Activated T-cell treated with anti-CD3 and anti-CD28 coated beads, Interleukin-2, amount 50 U/mL, for 72 hours (primary cell): ENCODE data around the gene ZNF700. TPM values are rescaled to one million over a fixed set of nuclear protein-coding genes. Genes with fewer than 3 reads are reported as not detected.
"Not testable (repeated sequence)": the region's sequence is repeated elsewhere in the genome, so short reads cannot be mapped to it uniquely, and the experiment has no call there.

Experiments
- ATAC-seq, 2 donors: fragments of 150-1000 bp; cut with Tn5 transposase; replicated peaks in 1 of 2; 2 replicates each; pipeline ENCODE4 v1.10.0; 2021; ENCODE audit warnings: moderate library complexity in 2 of 2, mild to moderate bottlenecking in 1 of 2
- DNase-seq, 2 donors: peaks; one replicate each; pipeline ENCODE4 v3.0.0; 2021 to 2022; ENCODE audit warnings: mixed read lengths in 1 of 2
- H3K27ac Mint-ChIP-seq: one replicate; pipeline ENCODE4 v1.8.0; 2022; ENCODE audit warnings: mild to moderate bottlenecking, moderate library complexity, mixed read lengths
- H3K27me3 Mint-ChIP-seq: one replicate; pipeline ENCODE4 v1.8.0; 2022; ENCODE audit warnings: low read depth, mixed read lengths
- H3K36me3 Mint-ChIP-seq, 2 donors: one replicate each; pipeline ENCODE4 v1.8.0; 2022; ENCODE audit warnings: mixed read lengths in 2 of 2, mild to moderate bottlenecking in 1 of 2; ENCODE audit not compliant: insufficient read depth in 2 of 2
- H3K4me1 Mint-ChIP-seq: one replicate; pipeline ENCODE4 v1.8.0; 2022; ENCODE audit warnings: low read depth, mixed read lengths
- H3K4me3 Mint-ChIP-seq, 2 donors: one replicate each; pipeline ENCODE4 v1.8.0; 2022; ENCODE audit warnings: mild to moderate bottlenecking in 2 of 2, mixed read lengths in 2 of 2, moderate library complexity in 2 of 2
- H3K9me3 Mint-ChIP-seq, 2 donors: one replicate each; pipeline ENCODE4 v1.8.0; 2022; ENCODE audit warnings: mixed read lengths in 2 of 2
- total RNA-seq, 2 donors: library from RNA; stranded (reverse); gene quantifications; one replicate each; pipeline ENCODE4 v1.2.3, GENCODE V29; 2022

Gene ZNF700
- total RNA-seq: 10 to 100 TPM; 16.0 to 17.2 TPM

DNA sequence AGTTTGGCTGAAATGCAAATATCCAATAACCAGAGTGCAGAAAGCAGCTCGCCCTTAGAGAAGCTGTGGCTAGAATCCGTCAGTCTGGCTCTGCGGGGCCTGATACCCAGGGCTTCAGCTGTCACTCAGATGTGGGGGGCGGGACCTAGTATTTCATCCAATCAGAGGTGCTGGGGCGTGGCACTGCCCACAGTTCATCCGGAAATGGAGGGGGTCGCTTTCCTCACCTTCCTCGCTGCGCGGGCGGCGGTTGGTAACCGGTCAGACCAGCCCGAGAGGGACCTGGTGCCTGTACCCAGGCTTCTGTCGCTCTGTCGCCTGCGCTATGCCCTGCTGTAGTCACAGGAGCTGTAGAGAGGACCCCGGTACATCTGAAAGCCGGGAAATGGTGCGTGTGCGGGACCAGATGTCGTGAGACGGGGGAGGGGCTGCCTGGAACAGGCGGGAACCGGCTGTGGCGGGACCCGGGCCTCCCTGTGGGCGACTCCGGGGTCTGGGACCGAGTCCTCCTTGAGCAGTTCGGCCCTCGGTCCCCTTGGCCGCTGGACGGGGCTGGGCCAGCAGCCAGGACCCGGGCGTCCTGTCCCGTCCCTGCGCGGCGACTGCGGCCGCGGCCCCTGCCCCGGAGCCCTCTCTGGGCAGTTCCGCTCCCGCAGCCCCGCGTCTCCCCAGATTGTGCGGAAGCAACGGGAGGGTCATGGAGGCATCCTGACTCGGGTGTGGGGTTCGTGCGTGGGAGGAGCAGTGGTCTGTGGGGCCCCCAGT, at the start of gene ZNF700:
TSS of gene ZNF700 (plus strand) at position 222 of the 765 bp plus-strand sequence. CDS start at position 326, 104 bp downstream.
- DNase-seq: peak; percentile 94 to 97
- peaks cover 16 to 22% of the 10 kb centered on the region in 2 donors for H3K36me3 Mint-ChIP-seq
- peak; percentile 95 to 96 for ATAC-seq
- peaks cover 0 to 3% of the 10 kb centered on the region in 2 donors for H3K9me3 Mint-ChIP-seq
- H3K4me3 Mint-ChIP-seq: peak within 1 kb of the TSS; percentile 95 to 100
- no peaks in the 10 kb centered on the region for H3K27me3 Mint-ChIP-seq
- peak within 1 kb of the TSS; percentile 98 for H3K27ac Mint-ChIP-seq
- peaks cover 40% of the 10 kb centered on the region for H3K4me1 Mint-ChIP-seq

DNA sequence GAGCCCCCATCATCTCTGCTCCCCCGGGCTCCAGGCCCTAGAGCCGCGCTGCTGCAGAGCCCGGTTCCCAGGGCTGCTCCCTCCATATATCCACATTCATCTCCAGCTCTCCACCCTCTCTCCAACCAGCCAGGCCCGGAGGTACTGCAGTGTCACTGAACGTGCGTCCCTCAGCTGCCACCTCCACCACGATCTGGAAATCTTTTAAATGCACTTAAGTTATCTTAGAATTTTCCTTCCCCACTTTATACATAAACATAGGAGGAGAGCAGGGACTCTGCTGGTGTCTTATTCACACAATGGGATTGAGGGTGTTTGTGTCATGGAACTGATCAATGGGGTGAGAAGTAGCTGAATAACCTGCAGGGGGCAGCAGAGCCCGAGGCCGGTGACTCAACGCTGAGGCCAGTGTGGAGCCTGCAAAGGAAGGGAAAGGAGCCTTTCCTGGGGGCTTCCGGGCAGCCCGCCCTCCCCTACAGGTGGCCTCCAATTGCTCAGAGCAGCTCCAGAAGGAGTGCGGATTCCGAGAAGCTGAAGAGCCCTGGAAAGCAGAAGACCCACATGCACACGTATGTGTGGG, 45.1 kb upstream of the ZNF700 start:
- not testable (repeated sequence) for H3K4me1 Mint-ChIP-seq, H3K27ac Mint-ChIP-seq, H3K27me3 Mint-ChIP-seq, H3K9me3 Mint-ChIP-seq, H3K36me3 Mint-ChIP-seq, H3K4me3 Mint-ChIP-seq
- peak; percentile 51 for DNase-seq
- ATAC-seq: peak; percentile 43 to 60

DNA sequence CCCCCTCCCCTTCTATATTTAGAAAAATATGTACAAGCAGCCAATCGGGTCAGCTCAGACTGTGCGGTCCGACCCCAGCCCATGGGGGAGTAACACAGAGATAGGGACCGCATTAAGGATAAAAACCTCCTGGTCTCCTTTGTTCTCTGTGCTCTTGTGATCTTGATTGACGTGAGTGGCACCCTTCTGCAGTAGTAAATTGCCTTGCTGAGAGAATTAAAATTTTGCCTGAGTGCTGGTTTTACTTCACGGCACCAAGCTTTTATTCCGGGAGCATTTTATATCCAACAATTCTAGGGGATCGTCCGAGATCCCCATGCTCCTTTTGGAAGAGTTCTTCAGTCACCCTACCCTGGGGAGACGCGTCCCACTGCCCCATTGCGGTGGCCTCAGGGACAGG, 44.3 kb upstream of the ZNF700 start:
- ATAC-seq (no peak), DNase-seq (no peak)
- Mint-ChIP-seq H3K4me3 (no peak overlapping the region), H3K4me1 (peaks cover 8% of the 10 kb centered on the region), H3K27me3 (no peaks in the 10 kb centered on the region), H3K27ac (no peak overlapping the region), H3K9me3 (peaks cover 0 to 1% of the 10 kb centered on the region in 2 donors), H3K36me3 (no peaks in the 10 kb centered on the region)

DNA sequence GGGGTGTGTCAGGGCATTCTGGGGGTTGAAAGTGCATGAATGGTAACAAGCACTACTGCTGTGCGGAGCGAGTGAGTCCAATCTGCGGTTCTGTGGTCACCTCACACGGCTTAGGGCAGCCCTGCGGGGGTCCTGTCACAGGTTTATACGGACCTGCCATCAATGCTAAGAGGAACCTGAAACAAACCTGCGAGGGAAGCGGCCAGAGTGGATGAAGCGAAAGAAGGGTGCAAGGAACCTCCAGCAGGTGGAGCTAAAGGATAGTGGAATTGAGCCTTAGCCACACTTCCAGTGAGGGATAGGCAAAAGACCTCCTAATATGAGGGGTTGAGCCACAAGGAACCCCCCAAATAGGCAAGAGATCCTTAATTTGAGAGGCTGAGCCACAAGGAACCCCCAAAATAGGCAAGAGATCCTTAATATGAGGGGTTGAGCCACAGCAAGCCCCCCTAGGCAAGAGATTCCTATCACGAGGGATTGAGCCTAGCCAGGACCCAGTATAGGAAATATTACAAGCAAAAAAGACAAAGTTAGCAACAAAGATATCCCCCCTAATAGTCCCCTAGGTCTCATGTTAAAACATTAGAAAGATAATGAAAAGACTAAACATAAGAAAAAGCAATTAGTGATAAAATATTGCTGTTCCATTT, 43.6 kb upstream of the ZNF700 start:
- H3K4me1 Mint-ChIP-seq: peaks cover 4% of the 10 kb centered on the region
- DNase-seq: peak; percentile 57 to 62
- no peak overlapping the region for H3K27ac Mint-ChIP-seq
- H3K9me3 Mint-ChIP-seq: peaks cover 1 to 2% of the 10 kb centered on the region in 2 donors
- H3K27me3 Mint-ChIP-seq: no peaks in the 10 kb centered on the region
- H3K36me3 Mint-ChIP-seq: peaks cover under 1 to 1% of the 10 kb centered on the region in 2 donors
- H3K4me3 Mint-ChIP-seq: no peak overlapping the region
- peak; percentile 56 to 67 for ATAC-seq

DNA sequence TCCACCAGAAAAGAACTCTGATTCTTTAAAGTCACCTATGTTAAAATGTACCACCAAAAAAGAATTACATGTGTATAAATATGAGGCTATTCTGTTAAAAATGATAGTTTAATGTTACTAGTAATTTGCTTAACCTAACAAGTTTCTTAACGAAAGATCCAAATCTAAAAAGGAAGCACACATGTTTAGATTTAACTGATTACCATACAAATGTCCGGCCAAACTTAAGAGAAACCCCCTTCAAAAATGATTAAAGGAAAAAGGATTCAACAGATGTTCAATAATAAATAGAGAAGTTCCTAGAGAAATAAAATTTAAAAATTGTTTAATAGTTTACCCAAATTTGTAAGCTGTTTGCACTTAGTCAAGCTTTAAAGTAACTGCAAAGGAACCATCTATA, 42.3 kb upstream of the ZNF700 start:
- H3K27me3 Mint-ChIP-seq: no peaks in the 10 kb centered on the region
- H3K4me3 Mint-ChIP-seq: no peak overlapping the region
- H3K27ac Mint-ChIP-seq: no peak overlapping the region
- H3K9me3 Mint-ChIP-seq: peaks cover 2 to 3% of the 10 kb centered on the region in 2 donors
- peaks cover 4% of the 10 kb centered on the region for H3K4me1 Mint-ChIP-seq
- DNase-seq (no peak), ATAC-seq (no peak)
- peaks cover 2 to 3% of the 10 kb centered on the region in 2 donors for H3K36me3 Mint-ChIP-seq

DNA sequence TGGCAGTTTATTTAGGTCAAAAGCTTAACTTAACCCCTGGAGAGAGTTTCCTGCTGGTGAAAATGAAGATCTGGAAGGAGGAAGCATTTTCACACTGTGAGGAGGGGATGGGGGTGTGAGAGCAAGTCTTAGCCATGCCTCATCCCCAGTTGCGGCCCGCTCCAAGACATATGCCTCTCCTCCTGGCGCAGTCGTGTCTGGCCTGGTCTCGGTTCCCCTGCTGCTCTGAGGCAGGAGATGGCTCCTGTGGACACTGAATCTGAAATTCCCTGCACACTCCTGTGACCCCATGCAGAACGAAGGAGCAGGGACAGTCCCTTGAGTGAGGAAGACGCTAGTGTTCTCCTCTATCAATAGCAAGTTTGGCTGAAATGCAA, 37.7 kb upstream of the ZNF700 start:
- peak overlapping the region; percentile 89 to 90 for H3K4me3 Mint-ChIP-seq
- H3K4me1 Mint-ChIP-seq: peaks cover 18% of the 10 kb centered on the region
- ATAC-seq (no peak), DNase-seq (no peak)
- H3K27ac Mint-ChIP-seq: no peak overlapping the region
- H3K27me3 Mint-ChIP-seq: no peaks in the 10 kb centered on the region
- peaks cover 2 to 3% of the 10 kb centered on the region in 2 donors for H3K9me3 Mint-ChIP-seq
- H3K36me3 Mint-ChIP-seq: peaks cover 2 to 3% of the 10 kb centered on the region in 2 donors

DNA sequence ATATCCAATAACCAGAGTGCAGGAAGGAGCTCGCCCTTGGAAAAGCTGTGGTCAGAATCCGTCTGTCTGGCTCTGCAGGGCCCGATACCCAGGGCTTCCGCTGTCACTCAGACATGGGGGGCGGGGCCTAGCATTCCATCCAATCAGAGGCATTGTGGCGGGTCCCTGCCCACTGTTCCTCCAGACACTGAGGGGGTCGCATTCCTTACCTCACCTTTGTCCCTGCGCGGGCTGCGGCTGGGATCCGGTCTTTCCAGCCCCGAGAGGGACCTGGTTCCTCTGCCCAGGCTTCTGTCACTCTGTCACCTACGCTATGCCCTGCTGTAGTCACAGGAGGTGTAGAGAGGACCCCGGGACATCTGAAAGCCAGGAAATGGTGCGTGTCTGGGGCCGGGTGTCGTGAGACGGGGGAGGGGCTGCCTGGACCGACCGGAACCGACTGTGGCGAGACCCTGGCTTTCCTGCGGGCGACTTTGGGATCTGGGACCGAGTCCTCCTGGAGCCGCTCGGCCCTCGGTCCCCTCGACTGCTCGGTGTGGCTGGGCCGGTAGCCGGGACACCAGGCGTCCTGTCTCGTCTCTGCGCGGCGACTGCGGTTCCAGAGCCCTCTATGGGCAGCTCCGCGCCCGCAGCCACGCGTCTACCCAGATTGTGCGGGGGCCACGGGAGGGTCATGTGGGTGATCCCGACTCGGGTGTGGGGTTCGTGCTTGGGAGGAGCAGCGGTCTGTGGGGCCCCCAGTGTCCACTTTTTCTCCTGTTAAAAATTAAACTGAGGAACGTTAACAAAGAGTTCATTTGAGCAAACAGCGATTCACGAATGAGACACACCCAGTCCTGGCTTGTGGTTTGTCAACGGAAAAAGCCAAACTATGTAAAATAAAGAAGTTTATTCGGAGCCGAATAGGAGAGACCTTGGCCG, 37.0 kb upstream of the ZNF700 start, which contains the start of gene ZNF69:
TSS of gene ZNF69 (plus strand) at position 172 of the 921 bp plus-strand sequence. CDS start at position 314, 142 bp downstream.
- peaks cover 2 to 3% of the 10 kb centered on the region in 2 donors for H3K36me3 Mint-ChIP-seq
- DNase-seq (peak; percentile 59 to 65), ATAC-seq (peak; percentile 91 to 94)
- peaks cover 2 to 3% of the 10 kb centered on the region in 2 donors for H3K9me3 Mint-ChIP-seq
- H3K4me1 Mint-ChIP-seq: peaks cover 18% of the 10 kb centered on the region
- H3K27ac Mint-ChIP-seq: peak within 1 kb of the TSS; percentile 22
- H3K27me3 Mint-ChIP-seq: no peaks in the 10 kb centered on the region
- peak within 1 kb of the TSS; percentile 89 to 90 for H3K4me3 Mint-ChIP-seq

DNA sequence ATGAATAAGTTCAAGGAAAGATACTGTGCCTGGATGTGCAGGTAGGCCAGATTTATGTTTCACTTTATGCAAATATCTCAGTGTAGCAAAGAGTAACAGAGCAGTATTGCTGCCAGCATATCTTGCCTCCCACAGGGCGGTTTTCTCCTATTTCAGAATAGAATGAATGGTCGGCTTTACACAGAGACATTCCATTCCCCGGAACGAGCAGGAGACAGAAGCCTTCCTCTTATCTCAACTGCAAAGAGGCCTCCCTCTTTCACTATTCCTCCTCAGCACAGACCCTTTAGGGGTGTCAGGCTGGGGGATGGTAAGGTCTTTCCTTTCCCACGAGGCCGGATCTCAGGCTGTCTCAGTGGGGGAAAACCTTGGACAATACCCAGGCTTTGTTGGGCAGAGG, 35.0 kb upstream of the ZNF700 start:
- peaks cover 22% of the 10 kb centered on the region for H3K4me1 Mint-ChIP-seq
- DNase-seq: not testable (repeated sequence)

DNA sequence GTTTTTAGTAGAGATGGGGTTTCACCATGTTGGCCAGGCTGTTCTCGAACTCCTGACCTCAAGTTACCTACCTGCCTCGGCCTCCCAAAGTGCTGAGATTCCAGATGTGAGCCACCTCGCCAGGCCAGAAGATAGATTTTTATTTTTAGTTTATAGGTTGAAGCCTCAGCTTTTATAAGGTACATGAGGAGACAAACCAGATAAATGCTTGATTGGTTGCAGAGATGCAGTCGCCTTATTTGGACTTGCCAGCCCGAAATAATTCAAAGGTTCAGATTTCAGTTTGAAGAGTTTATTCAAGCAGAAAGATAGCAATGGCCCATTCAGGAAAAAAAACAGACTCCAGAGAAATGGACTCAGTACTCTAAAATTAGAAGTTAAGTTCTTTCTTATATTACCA, 34.3 kb upstream of the ZNF700 start:
- no peak for DNase-seq

More for the DNA sequence above, 35.0 kb upstream of the ZNF700 start:
- peaks cover 5 to 12% of the 10 kb centered on the region in 2 donors for H3K36me3 Mint-ChIP-seq
- not testable (repeated sequence) for ATAC-seq, H3K9me3 Mint-ChIP-seq, H3K4me3 Mint-ChIP-seq, H3K27me3 Mint-ChIP-seq, H3K27ac Mint-ChIP-seq

DNA sequence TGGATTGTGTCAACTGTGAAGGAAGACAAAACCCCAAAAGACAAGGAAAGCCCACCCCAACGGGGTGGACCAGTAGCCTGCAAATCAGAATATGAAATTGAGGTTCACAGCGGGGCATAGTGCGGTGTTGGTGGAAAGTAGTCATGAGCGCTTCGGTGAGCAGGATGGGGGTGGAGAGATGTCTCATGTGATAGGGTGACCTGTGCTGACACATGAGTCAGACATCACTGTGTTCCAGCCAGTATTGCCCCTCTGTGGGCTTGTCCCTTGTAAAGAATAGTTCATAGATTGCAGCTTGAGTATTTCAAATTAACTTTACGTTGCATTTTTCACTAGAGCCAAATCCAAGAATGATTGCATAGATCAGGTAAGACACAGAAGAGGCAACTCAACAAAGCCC, 30.1 kb upstream of the ZNF700 start:
- DNase-seq: no peak
- Mint-ChIP-seq H3K4me1 (peaks cover 4% of the 10 kb centered on the region), H3K9me3 (peaks cover 10 to 12% of the 10 kb centered on the region in 2 donors), H3K27ac (no peak overlapping the region), H3K36me3 (peaks cover 10 to 23% of the 10 kb centered on the region in 2 donors), H3K4me3 (no peak overlapping the region), H3K27me3 (no peaks in the 10 kb centered on the region)
- ATAC-seq: no peak

More for the DNA sequence above, 34.3 kb upstream of the ZNF700 start:
- peaks cover 8 to 13% of the 10 kb centered on the region in 2 donors for H3K9me3 Mint-ChIP-seq
- no peak overlapping the region for H3K27ac Mint-ChIP-seq
- H3K27me3 Mint-ChIP-seq: no peaks in the 10 kb centered on the region
- peaks cover 22% of the 10 kb centered on the region for H3K4me1 Mint-ChIP-seq
- H3K4me3 Mint-ChIP-seq: no peak overlapping the region
- H3K36me3 Mint-ChIP-seq: peaks cover 9 to 18% of the 10 kb centered on the region in 2 donors
- ATAC-seq: no peak

DNA sequence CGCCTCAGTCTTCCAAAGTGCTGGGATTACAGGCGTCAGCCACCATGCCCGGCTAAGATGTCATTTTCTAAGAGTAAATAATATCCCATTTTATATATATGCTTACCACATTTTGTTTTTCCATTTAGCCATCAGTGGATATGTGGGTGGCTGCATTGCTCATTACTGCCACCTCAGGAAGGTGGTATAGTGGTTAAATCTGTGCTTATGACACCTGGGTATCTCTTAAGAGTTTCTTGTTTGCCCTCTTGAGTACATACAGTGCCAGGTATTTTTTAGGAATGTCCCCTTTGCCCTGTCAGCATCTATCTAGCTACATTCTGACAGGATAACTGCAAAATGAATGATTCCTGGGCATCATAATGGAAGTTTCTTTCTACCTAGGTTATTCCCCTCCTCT, 22.7 kb upstream of the ZNF700 start:
- H3K36me3 Mint-ChIP-seq: peaks cover 33 to 59% of the 10 kb centered on the region in 2 donors
- no peak overlapping the region for H3K4me3 Mint-ChIP-seq
- H3K27ac Mint-ChIP-seq: no peak overlapping the region

DNA sequence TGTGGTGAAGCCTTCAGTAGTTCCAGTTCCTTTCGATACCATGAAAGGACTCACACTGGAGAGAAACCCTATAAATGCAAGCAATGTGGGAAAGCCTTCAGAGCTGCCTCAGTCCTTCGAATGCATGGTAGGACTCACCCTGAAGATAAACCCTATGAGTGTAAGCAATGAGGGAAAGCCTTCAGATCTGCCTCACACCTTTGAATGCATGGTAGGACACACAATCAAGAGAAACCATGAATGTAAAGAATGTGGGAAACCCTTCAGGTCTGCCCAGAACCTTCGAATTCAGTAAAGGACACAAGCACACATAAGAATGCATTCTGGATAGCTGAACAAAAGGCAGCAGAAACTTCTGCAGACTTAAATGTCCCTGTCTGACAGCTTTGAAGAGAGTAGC, 19.0 kb upstream of the ZNF700 start:
- Mint-ChIP-seq H3K27me3 (no peaks in the 10 kb centered on the region), H3K4me1 (no peaks in the 10 kb centered on the region), H3K27ac (no peak overlapping the region), H3K4me3 (no peak overlapping the region), H3K36me3 (peaks cover 45 to 68% of the 10 kb centered on the region in 2 donors), H3K9me3 (peaks cover 31 to 34% of the 10 kb centered on the region in 2 donors)
- DNase-seq (no peak), ATAC-seq (no peak)

More for the DNA sequence above, 22.7 kb upstream of the ZNF700 start:
- H3K9me3 Mint-ChIP-seq: peaks cover 13 to 21% of the 10 kb centered on the region in 2 donors
- no peaks in the 10 kb centered on the region for H3K27me3 Mint-ChIP-seq
- no peaks in the 10 kb centered on the region for H3K4me1 Mint-ChIP-seq
- ATAC-seq (no peak), DNase-seq (no peak)
